ENCODE results near the gene PGBD5. TPM values are rescaled to one million over a fixed set of nuclear protein-coding genes. Genes with fewer than 3 reads are reported as not detected.
"Not testable (repeated sequence)": the region's sequence is repeated elsewhere in the genome, so short reads cannot be mapped to it uniquely, and the experiment has no call there.

Gene PGBD5
- total RNA-seq, 4 donors from 2014 or later: 0.79 to 2.6 (median 1.1) TPM

DNA sequence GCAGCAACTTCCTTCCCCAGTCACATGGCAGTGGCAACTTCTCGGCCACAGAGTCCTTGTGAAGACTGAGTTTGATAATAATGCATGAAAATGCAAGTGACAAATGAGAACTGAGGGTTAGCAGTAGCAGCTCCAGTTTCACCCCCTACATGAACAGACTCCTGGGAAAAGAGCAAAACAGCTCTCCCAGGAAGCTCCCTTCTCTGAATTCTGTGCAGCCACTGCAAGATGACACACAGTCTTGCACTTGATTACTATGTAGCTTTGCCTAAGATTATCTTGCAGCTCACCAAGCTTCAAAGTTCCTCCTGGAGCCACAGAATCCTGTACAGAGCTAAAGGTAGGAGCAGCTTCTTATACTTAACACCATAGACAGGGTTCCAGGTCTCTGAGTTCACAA is 4.7 kb downstream of the PGBD5 start:
- Histone ChIP-seq H3K36me3 (no peaks in the 10 kb centered on the region), H3K27ac (no peak overlapping the region), H3K27me3 (peaks cover 56% of the 10 kb centered on the region), H3K4me3 (no peak overlapping the region), H3K4me1 (peaks cover 0 to 13% (median 8%) of the 10 kb centered on the region in 4 donors), H3K9me3 (no peaks in the 10 kb centered on the region)
- WGBS, 2 donors (ENCODE audit: low coverage in 1 of 2): 50 to 58% methylated on average over 1 of the region's 1 CpG
- intact Hi-C loops (cut with DNase I; ENCODE audit: low total_unique reads) (no loop called here), in situ Hi-C loops (cut with MboI; ENCODE audit: low pct_ligation_motif_present in 1 of 4, low pct_unique_long_range_greater_than_20kb in 1 of 4, low sequenced_read_pairs in 3 of 4) (no loop called here)
- DNase-seq: no peak
- TF ChIP-seq POLR2AphosphoS5 (IDR thresholded peaks at IDR 0.05): no peak
- TF ChIP-seq EP300 (IDR thresholded peaks at IDR 0.05; ENCODE audit: low read depth): no peak
- no peak for TF ChIP-seq CTCF (IDR thresholded peaks at IDR 0.05)
- no peak for TF ChIP-seq POLR2A (IDR thresholded peaks at IDR 0.05)

DNA sequence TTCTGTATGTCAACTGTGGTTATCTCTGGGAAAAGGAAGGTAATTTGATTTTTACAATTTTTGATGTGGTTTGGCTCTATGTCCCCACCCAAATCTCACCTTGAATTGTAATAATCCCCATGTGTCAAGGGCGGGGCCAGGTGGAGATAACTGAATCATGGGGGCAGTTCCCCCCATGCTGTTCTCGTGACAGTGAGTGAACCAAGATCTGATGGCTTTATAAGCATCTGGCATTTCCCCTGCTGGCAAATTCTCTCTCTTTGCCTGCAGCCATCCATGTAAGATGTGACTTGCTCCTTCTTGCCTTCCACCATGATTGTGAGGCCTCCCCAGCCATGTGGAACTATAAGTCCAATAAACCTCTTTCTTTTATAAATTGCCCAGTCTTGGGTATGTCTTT is 5.8 kb downstream of the PGBD5 start:
- not testable (repeated sequence) for DNase-seq, H3K36me3 ChIP-seq
- peaks cover 54% of the 10 kb centered on the region for H3K27me3 ChIP-seq

DNA sequence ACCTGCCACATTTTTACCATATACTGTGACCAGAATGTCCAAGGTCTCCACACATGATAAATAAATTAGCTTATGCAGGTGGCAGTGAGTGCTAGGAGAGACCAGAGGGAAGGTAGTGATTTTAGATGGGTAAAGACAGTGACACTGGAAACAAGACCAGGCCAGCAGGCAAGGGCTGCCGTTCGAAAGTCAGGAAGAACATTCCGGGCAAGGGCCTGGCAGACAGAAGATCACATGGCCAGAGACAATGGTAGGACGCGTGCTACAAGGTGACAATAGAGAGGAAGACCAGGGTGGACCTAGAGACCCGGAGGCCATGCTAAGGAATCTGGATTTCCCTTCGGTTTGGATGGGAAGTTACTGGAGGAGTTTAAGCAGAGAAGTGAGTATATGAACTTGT is 9.7 kb downstream of the PGBD5 start:
- no peaks in the 10 kb centered on the region for H3K9me3 ChIP-seq
- H3K36me3 ChIP-seq: no peaks in the 10 kb centered on the region
- intact Hi-C loops (cut with DNase I; ENCODE audit: low total_unique reads) (no loop called here), in situ Hi-C loops (cut with MboI; ENCODE audit: low pct_ligation_motif_present in 1 of 4, low pct_unique_long_range_greater_than_20kb in 1 of 4, low sequenced_read_pairs in 3 of 4) (no loop called here)
- 85 to 100% methylated on average over 2 to 7 of the region's 7 CpGs for WGBS, 2 donors (ENCODE audit: low coverage in 1 of 2)
- no peak for TF ChIP-seq EP300 (IDR thresholded peaks at IDR 0.05; ENCODE audit: low read depth)
- no peak for TF ChIP-seq POLR2AphosphoS5 (IDR thresholded peaks at IDR 0.05)
- no peak for TF ChIP-seq CTCF (IDR thresholded peaks at IDR 0.05)
- no peak for TF ChIP-seq POLR2A (IDR thresholded peaks at IDR 0.05)
- peaks cover 15% of the 10 kb centered on the region for H3K27me3 ChIP-seq
- no peak overlapping the region for H3K27ac ChIP-seq
- no peak for DNase-seq
- no peak overlapping the region for H3K4me3 ChIP-seq
- no peaks in the 10 kb centered on the region for H3K4me1 ChIP-seq

More for the DNA sequence above, 5.8 kb downstream of the PGBD5 start:
- in situ Hi-C loops (cut with MboI; ENCODE audit: low pct_ligation_motif_present in 1 of 4, low pct_unique_long_range_greater_than_20kb in 1 of 4, low sequenced_read_pairs in 3 of 4); intact Hi-C loops (cut with DNase I; ENCODE audit: low total_unique reads); H3K4me3 ChIP-seq; H3K27ac ChIP-seq; H3K9me3 ChIP-seq: not testable (repeated sequence)
- peaks cover 0 to 10% (median 5%) of the 10 kb centered on the region in 4 donors for H3K4me1 ChIP-seq
- WGBS, 2 donors (ENCODE audit: low coverage in 1 of 2): 70 to 79% methylated on average over 2 of the region's 2 CpGs

DNA sequence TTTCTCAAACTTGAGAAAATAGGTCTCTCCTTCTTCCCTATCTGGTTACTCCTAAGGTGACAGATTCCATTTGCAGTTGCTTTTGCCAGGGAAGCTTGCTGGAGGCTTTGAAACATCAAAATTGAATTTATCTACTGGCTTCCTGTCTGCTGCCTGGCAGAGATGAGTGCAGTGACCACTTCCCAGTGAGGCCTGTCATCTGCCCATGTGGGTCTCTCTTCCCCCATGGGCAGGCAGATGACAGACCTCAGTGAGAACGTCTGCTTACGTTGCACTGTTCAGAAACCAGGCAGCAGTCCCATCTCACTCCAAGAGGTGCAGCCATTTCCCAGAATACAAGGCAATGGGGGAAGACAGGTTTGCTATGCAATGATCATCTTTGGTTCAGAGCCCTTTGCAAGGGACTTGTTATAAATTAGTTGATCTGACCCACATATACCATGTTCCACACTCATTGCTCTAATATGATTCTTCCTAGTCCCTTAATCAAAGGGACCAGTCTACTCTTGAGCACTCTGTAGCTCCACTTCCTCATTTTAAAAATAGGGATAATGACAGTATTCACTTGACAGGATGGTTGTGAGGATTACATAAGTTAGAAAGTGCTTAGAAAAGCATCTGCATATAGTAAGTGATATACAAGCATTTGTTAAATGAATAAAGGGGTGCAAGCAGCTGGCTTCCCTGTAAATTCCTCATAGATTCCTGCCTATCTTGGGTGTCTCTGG is 10.6 kb downstream of the PGBD5 start:
- DNase-seq: no peak
- intact Hi-C loops (cut with DNase I; ENCODE audit: low total_unique reads) (no loop called here), in situ Hi-C loops (cut with MboI; ENCODE audit: low pct_ligation_motif_present in 1 of 4, low pct_unique_long_range_greater_than_20kb in 1 of 4, low sequenced_read_pairs in 3 of 4) (no loop called here)

More for the DNA sequence above, 10.6 kb downstream of the PGBD5 start:
- no peak for TF ChIP-seq POLR2A (IDR thresholded peaks at IDR 0.05)
- TF ChIP-seq POLR2AphosphoS5 (IDR thresholded peaks at IDR 0.05): no peak
- no peak for TF ChIP-seq CTCF (IDR thresholded peaks at IDR 0.05)
- no peak for TF ChIP-seq EP300 (IDR thresholded peaks at IDR 0.05; ENCODE audit: low read depth)
- no peaks in the 10 kb centered on the region for H3K9me3 ChIP-seq
- H3K4me1 ChIP-seq: no peaks in the 10 kb centered on the region
- H3K27ac ChIP-seq: no peak overlapping the region
- H3K4me3 ChIP-seq: no peak overlapping the region
- H3K27me3 ChIP-seq: peaks cover 7% of the 10 kb centered on the region
- 60 to 73% methylated on average over 1 to 2 of the region's 2 CpGs for WGBS, 2 donors (ENCODE audit: low coverage in 1 of 2)
- no peaks in the 10 kb centered on the region for H3K36me3 ChIP-seq

All from transverse colon (tissue), 4 donors.